ENCODE results near the gene CCDC93.

DNA sequence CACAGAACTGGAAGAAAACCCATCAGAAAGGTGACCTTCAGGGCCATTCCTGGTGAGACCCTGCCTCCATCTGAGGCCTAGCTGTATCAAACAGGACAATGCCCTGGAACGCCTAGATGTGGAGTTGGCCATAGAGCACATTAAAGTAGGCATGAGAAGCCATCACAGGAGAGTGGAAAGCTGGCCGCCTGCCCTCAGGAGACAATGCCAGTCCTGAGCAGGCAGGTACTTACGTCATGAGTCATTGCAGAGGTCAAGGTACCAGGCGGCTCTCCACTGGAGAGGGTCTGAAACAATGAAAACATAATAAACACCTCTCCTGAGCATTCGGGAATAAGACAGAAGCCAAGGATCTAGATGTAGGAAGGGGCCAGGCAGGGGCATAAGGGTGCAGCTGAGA, 68.6 kb downstream of the CCDC93 start:
- TF ChIP-seq, protein P1, sequence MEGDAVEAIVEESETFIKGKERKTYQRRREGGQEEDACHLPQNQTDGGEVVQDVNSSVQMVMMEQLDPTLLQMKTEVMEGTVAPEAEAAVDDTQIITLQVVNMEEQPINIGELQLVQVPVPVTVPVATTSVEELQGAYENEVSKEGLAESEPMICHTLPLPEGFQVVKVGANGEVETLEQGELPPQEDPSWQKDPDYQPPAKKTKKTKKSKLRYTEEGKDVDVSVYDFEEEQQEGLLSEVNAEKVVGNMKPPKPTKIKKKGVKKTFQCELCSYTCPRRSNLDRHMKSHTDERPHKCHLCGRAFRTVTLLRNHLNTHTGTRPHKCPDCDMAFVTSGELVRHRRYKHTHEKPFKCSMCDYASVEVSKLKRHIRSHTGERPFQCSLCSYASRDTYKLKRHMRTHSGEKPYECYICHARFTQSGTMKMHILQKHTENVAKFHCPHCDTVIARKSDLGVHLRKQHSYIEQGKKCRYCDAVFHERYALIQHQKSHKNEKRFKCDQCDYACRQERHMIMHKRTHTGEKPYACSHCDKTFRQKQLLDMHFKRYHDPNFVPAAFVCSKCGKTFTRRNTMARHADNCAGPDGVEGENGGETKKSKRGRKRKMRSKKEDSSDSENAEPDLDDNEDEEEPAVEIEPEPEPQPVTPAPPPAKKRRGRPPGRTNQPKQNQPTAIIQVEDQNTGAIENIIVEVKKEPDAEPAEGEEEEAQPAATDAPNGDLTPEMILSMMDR (IDR thresholded peaks at IDR 0.05): no peak
- no peak for TF ChIP-seq POLR2A (IDR thresholded peaks at IDR 0.05)
